T-helper 1 cell treated with Interleukin-12 subunit alpha and Interleukin-12 subunit beta and Interleukin-4 antibody, amounts not matched to agents 30 ng/mL and 1 ng/mL, for 36 hours (primary cell): ENCODE measurements around the gene AMN. TPM values are rescaled to one million over a fixed set of nuclear protein-coding genes. Genes with fewer than 3 reads are reported as not detected.

Experiments used
- intact Hi-C: fragments of 100-400 bp; cut with micrococcal nuclease; formaldehyde crosslinking; loops from one replicate; pipeline ENCODE4 v1.15.1; 2024
- total RNA-seq: library from RNA; stranded (reverse); gene quantifications from 2 replicates; pipeline ENCODE4 v1.2.3, GENCODE V29; 2022

Gene AMN
- total RNA-seq, 1 donor from 2014 or later = 1.2 TPM

- intact Hi-C loops = loop anchor here (10.0 kb wide), 1 partner anchor 1811 kb away; the partner anchor contains the start of gene SIVA1
Observed at GRCh38 chr14:102943454-102943853, 21.0 kb downstream of the AMN start.

GRCh38 chr14:102943979-102944378 lies 21.5 kb downstream of the AMN start:
- intact Hi-C loops = loop anchor here (10.0 kb wide), 1 partner anchor 1811 kb away; the partner anchor contains the start of gene SIVA1

- intact Hi-C loops = loop anchor here (10.0 kb wide), 1 partner anchor 1810 kb away; the partner anchor contains the start of gene SIVA1
Observed at GRCh38 chr14:102944448-102945330, 22.2 kb downstream of the AMN start.

- intact Hi-C loops = loop anchor here (10.0 kb wide), 1 partner anchor 1809 kb away; the partner anchor contains the start of gene SIVA1
Observed at GRCh38 chr14:102945346-102946130, 23.1 kb downstream of the AMN start.

GRCh38 chr14:102947321-102948103 lies 25.0 kb downstream of the AMN start:
- intact Hi-C loops = loop anchor here (10.0 kb wide), 1 partner anchor 1807 kb away; the partner anchor contains the start of gene SIVA1

- intact Hi-C loops = loop anchor here (10.0 kb wide), 1 partner anchor 1806 kb away; the partner anchor contains the start of gene SIVA1
Observed at GRCh38 chr14:102948698-102949061, 26.2 kb downstream of the AMN start.

- intact Hi-C loops = loop anchor here (10.0 kb wide), 1 partner anchor 1806 kb away; the partner anchor contains the start of gene SIVA1
Observed at GRCh38 chr14:102949062-102949800, 26.8 kb downstream of the AMN start.

- intact Hi-C loops = loop anchor here (10.0 kb wide), 1 partner anchor 1805 kb away; the partner anchor contains the start of gene SIVA1
Observed at GRCh38 chr14:102949801-102950451, 27.5 kb downstream of the AMN start.

- intact Hi-C loops = no loop called here
Observed at GRCh38 chr14:102951034-102951433, 28.6 kb downstream of the AMN start.

GRCh38 chr14:102951799-102952198 lies 29.3 kb downstream of the AMN start:
- intact Hi-C loops = no loop called here

GRCh38 chr14:102952276-102952675 lies 29.8 kb downstream of the AMN start:
- intact Hi-C loops = no loop called here

GRCh38 chr14:102953100-102953499 lies 30.6 kb downstream of the AMN start:
- intact Hi-C loops = no loop called here

GRCh38 chr14:102954081-102954789 lies 31.8 kb downstream of the AMN start:
- intact Hi-C loops = no loop called here

- intact Hi-C loops = no loop called here
Observed at GRCh38 chr14:102955636-102956408, 33.4 kb downstream of the AMN start.

GRCh38 chr14:102957222-102957621 lies 34.8 kb downstream of the AMN start:
- intact Hi-C loops = no loop called here

- intact Hi-C loops = no loop called here
Observed at GRCh38 chr14:102958461-102958860, 36.0 kb downstream of the AMN start.

- intact Hi-C loops = no loop called here
Observed at GRCh38 chr14:102962111-102962627, 39.7 kb downstream of the AMN start.

- intact Hi-C loops = no loop called here
Observed at GRCh38 chr14:102964152-102964730, 41.8 kb downstream of the AMN start.
